22Rv1 (cell line): Measurements from ENCODE around the gene PRRT3.

ENCODE experiments used
- H3K27ac ChIP-seq: fragments of 450-650 bp; 2 replicates; pipeline ENCODE4 v1.5.1; 2017
- ZFX ChIP-seq: fragments of 450-650 bp; IDR thresholded peaks from 2 replicates; pipeline ENCODE4 v1.6.1; 2017; ENCODE audit warnings: antibody characterized with exemption, borderline replicate concordance
- TF ChIP-seq, protein P1 (sequence below): fragments of 450-650 bp; IDR thresholded peaks from 2 replicates; pipeline ENCODE4 v1.5.1; 2017; ENCODE audit warnings: mild to moderate bottlenecking

The PRRT3 gene

DNA sequence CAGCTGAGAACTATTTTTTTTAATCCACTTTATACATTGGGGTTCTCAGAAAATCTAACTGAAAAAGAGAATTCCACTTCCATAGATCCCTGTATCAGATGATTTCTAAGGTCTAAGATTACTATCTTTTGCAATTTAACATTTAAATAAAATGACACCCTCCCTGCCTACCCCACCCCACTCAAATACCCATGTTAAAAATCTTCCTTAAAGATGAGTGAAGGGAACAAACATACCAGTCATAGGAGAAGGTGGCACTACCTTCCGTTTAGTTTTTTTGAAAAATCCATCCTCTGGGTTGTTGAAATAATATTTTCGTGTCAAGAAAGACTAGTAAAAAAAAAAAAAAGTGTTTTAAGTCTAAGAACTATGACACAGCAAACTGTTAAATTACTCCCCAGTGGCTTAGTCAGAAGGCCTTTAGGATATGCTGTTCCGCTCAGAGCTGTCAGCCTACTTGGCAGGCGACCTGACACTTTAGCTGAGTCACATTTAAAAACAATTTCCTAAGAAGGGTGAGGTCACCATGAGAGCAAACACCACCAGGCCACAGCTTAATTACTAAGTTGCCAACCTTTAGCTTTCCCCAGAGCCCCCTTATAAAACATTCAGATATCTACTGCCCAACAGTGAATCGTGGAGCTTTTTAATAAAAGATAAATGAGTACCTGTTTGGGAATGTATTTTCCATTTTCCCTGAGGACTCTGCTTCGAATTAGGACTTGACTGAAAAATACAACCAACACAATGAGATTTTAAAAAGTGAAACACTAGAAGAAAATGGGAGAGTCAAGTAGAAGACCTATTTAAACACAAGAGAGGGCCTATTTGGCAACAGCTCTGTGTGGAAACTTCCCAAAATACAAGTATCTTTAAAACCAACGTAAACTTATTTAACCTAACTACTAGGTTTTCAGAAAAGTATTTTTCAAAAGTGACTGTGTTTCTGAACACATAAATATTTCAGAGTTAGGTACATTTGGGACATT, 24.8 kb upstream of the PRRT3 start:
- no peak for TF ChIP-seq ZFX
- TF ChIP-seq, protein P1, sequence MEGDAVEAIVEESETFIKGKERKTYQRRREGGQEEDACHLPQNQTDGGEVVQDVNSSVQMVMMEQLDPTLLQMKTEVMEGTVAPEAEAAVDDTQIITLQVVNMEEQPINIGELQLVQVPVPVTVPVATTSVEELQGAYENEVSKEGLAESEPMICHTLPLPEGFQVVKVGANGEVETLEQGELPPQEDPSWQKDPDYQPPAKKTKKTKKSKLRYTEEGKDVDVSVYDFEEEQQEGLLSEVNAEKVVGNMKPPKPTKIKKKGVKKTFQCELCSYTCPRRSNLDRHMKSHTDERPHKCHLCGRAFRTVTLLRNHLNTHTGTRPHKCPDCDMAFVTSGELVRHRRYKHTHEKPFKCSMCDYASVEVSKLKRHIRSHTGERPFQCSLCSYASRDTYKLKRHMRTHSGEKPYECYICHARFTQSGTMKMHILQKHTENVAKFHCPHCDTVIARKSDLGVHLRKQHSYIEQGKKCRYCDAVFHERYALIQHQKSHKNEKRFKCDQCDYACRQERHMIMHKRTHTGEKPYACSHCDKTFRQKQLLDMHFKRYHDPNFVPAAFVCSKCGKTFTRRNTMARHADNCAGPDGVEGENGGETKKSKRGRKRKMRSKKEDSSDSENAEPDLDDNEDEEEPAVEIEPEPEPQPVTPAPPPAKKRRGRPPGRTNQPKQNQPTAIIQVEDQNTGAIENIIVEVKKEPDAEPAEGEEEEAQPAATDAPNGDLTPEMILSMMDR = no peak
- peak overlapping the region; percentile 69 for H3K27ac ChIP-seq

DNA sequence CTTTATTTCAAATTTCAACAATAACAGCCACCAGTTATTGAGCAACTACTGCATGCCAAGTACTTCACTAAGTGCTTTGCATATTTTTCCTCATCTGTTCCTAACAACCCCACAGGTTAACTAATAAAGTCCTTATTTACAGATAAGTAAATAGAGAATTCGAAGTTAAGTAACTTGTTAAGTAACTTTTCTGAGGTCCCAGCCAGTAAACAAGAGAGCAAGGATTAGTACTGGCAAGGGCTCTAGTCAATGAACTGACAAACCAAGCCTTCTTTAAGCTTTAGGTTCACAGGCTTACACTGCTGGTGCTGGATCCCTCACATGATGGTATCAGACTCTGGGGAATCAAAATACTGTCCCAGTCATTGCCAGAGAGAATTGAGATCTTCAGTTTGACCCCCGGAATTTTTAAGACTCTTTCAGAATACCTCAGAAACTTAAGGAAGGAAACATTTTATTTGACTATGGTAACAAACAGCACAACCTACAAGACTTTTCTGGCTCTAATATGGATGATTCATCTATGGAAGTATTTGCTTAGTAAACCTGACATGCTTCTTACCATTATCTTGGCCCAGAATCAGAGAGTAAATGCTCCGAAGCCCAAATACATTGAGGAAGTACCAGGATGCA, 17.9 kb upstream of the PRRT3 start:
- TF ChIP-seq ZFX = no peak
- TF ChIP-seq, protein P1 = no peak
- peak overlapping the region; percentile 75 for H3K27ac ChIP-seq

DNA sequence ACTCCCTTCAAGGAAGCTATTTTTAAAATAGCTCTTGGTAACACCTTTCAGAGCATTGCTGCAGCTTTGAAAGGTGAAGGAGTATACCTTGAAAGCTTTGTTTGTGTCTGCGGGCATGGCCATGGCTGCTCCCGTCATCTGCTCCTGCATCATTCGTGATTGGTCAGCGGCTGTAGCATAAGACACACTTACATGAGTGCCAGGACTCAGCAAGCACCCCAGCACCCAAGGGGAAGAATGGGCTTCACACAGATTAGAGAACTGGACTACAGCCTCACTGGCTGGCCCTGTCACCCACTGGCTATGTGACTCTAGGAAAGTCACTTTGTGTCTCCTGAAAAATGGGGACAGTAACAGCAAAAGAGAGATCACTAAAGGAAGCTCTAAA, 17.4 kb upstream of the PRRT3 start:
- TF ChIP-seq ZFX = no peak
- TF ChIP-seq, protein P1 = no peak

DNA sequence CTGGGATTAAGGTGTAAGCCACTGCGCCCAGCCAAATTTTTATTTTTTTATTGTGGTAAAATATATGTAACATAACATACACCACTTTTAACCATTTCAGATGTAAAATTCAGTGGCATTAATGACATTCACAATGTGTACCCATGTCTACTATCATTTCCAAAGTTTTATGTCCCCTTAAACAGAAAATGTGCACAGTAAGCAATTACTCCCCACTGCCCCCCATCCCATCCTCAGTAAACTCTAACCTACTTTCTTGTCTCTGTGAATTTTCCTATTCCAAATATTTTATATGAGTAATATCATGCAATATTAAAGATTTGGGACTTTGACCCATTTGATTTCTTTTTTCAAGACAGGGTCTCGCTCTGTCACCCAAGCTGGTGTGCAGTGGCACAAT, 14.6 kb upstream of the PRRT3 start:
- H3K27ac ChIP-seq = no peak overlapping the region
- TF ChIP-seq, protein P1 = no peak
- TF ChIP-seq ZFX = no peak

More for the DNA sequence above, 17.4 kb upstream of the PRRT3 start:
- peak overlapping the region; percentile 75 for H3K27ac ChIP-seq

DNA sequence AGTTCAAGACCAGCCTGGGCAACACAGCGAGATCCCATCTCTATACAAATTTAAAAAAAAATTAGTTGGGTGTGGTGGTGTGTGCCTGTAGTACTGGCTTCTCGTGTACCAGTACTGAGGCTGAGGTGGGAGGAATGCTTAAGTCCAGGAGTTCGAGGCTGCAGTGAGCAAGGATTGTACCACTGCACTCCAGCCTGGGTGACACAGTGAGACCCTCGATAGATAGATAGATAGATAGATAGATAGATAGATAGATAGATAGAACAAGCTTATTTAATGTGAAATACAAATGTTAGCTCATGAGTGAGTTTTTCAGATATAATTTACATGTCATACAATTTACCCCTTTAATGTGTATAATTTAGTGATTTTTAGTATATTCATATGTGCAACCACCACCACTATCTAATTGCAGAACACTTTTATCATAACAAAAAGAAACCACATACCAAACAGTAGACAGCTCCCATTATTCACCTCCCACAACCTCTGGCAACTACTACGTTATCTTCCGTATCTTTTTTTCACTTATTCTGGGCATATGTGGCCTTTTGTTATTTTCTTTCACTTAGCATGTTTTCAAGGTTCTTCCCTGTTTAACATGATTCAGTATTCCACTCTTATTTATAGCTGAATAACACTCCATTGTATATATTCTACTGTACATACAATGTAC, 13.1 kb upstream of the PRRT3 start:
- TF ChIP-seq ZFX = no peak
- TF ChIP-seq, protein P1 = no peak
- no peak overlapping the region for H3K27ac ChIP-seq

DNA sequence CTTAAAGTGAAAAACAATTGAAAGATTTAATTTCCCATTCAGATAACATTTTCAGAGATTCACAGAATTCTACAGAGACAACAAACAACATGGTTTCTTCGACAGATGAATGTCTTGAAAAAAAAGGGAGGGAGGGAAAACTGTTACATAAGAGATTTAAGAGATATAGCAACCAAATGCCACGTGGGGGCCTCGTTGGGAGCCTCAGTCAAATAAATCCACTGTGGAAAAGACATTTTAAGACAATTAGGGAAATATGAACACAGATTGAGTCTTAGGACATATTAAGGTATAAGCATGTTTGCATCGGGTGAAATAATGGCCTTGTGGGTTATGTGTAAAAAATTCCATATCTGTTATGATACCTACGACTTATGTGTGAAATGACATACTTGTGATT, 5.0 kb upstream of the PRRT3 start:
- TF ChIP-seq ZFX = no peak
- TF ChIP-seq, protein P1 = no peak
- no peak overlapping the region for H3K27ac ChIP-seq
